GM19468 (cell line): ENCODE data around the gene PIANP.
"Not testable (repeated sequence)": the region's sequence is repeated elsewhere in the genome, so short reads cannot be mapped to it uniquely, and the experiment has no call there.

Experiments
- ATAC-seq: cut with Tn5 transposase; IDR thresholded peaks from one replicate; pipeline ENCODE4 v1.9.1; 2021; ENCODE audit warnings: mild to moderate bottlenecking, moderate library complexity, moderate number of reproducible peaks; ENCODE audit not compliant: unreplicated experiment; ENCODE audit errors: extremely low read depth

Gene PIANP

GRCh38 chr12:6700646-6701051 is at the start of gene PIANP:
Gene PIANP (minus strand): TSS chr12:6700815. CDS start chr12:6698061, 2,754 bp downstream.
- no peak for ATAC-seq

GRCh38 chr12:6748761-6749160 is 48.1 kb upstream of the PIANP start:
- no peak for ATAC-seq

GRCh38 chr12:6747216-6747615 is 46.6 kb upstream of the PIANP start:
- ATAC-seq = no peak

GRCh38 chr12:6745741-6746525 is 45.3 kb upstream of the PIANP start:
- no peak for ATAC-seq

GRCh38 chr12:6743300-6743699 is 42.7 kb upstream of the PIANP start:
- not testable (repeated sequence) for ATAC-seq

GRCh38 chr12:6742834-6743233 is 42.2 kb upstream of the PIANP start:
- ATAC-seq = no peak

GRCh38 chr12:6742080-6742479 is 41.5 kb upstream of the PIANP start:
- ATAC-seq = not testable (repeated sequence)

GRCh38 chr12:6736754-6737153 is 36.1 kb upstream of the PIANP start:
- no peak for ATAC-seq

- no peak for ATAC-seq
These were observed 35.0 kb upstream of the PIANP start for GRCh38 chr12:6735448-6736191.

- no peak for ATAC-seq
These were observed 34.1 kb upstream of the PIANP start for GRCh38 chr12:6734506-6735387.

- no peak for ATAC-seq
These were observed 29.6 kb upstream of the PIANP start for GRCh38 chr12:6730169-6730568.

- ATAC-seq = no peak
These were observed 28.6 kb upstream of the PIANP start for GRCh38 chr12:6729186-6729585.

GRCh38 chr12:6725350-6725749 is 24.7 kb upstream of the PIANP start:
- ATAC-seq = no peak

GRCh38 chr12:6724409-6724797 is 23.8 kb upstream of the PIANP start:
- no peak for ATAC-seq

- peak; percentile 77 for ATAC-seq
These were observed 23.2 kb upstream of the PIANP start, which contains the start of gene COPS7A for GRCh38 chr12:6723607-6724408. Gene COPS7A (plus strand): TSS chr12:6724046. CDS start chr12:6724657, 611 bp downstream.

GRCh38 chr12:6722863-6723262 is 22.2 kb upstream of the PIANP start:
- ATAC-seq = no peak

- ATAC-seq = no peak
These were observed 16.3 kb upstream of the PIANP start for GRCh38 chr12:6716874-6717437.

GRCh38 chr12:6716031-6716873 is 15.6 kb upstream of the PIANP start:
- ATAC-seq = not testable (repeated sequence)
